Vagina (tissue), 2 donors: ENCODE results near the gene CREB5. TPM values are rescaled to one million over a fixed set of nuclear protein-coding genes. Genes with fewer than 3 reads are reported as not detected.
"Not testable (repeated sequence)": the region's sequence is repeated elsewhere in the genome, so short reads cannot be mapped to it uniquely, and the experiment has no call there.

Experiments
- DNase-seq, 2 donors: peaks; one replicate each; pipeline ENCODE4 v3.0.0-alpha.2; 2017; ENCODE audit errors: extremely low spot score in 2 of 2
- H3K27ac ChIP-seq: fragments of 200-600 bp; sonication (generic); one replicate; pipeline ENCODE4 v1.5.1; 2019
- H3K27me3 ChIP-seq: fragments of 200-600 bp; sonication (generic); one replicate; pipeline ENCODE4 v1.5.1; 2019
- H3K36me3 ChIP-seq, 2 donors: fragments of 200-600 bp; sonication (generic); one replicate each; pipeline ENCODE4 v1.5.1; 2017 to 2019
- H3K4me1 ChIP-seq: fragments of 200-600 bp; sonication (generic); one replicate; pipeline ENCODE4 v1.5.1; 2019
- H3K4me3 ChIP-seq, 2 donors: fragments of 200-600 bp; sonication (generic); 1 replicate in 1 of 2; 2 replicates in 1 of 2; pipeline ENCODE4 v1.5.1; 2016 to 2019
- H3K9me3 ChIP-seq: fragments of 200-600 bp; sonication (generic); one replicate; pipeline ENCODE4 v1.5.1; 2019
- CTCF ChIP-seq, 3 experiments: fragments of 450-650 bp in 2 of 3; fragments of 200-600 bp in 1 of 3; sonication (generic) in 1 of 3; IDR thresholded peaks; one replicate each; pipeline ENCODE4 v1.5.1; 2017 to 2019; ENCODE audit warnings: antibody characterized with exemption in 3 of 3, mild to moderate bottlenecking in 2 of 3, moderate library complexity in 2 of 3
- POLR2A ChIP-seq, 2 donors: fragments of 450-650 bp; IDR thresholded peaks; one replicate each; pipeline ENCODE4 v1.6.1; 2017; ENCODE audit warnings: antibody characterized with exemption in 2 of 2, mild to moderate bottlenecking in 2 of 2, moderate library complexity in 2 of 2
- POLR2AphosphoS5 ChIP-seq, 2 donors: sonication (generic); formaldehyde crosslinking; IDR thresholded peaks; one replicate each; pipeline ENCODE4 v1.9.0; 2017; ENCODE audit warnings: antibody characterized with exemption in 2 of 2, mild to moderate bottlenecking in 2 of 2, low read depth in 1 of 2; ENCODE audit not compliant: insufficient read depth in 1 of 2
- intact Hi-C: fragments of 100-400 bp; cut with DNase I; formaldehyde crosslinking; loops from one replicate; pipeline ENCODE4 v1.15.1; 2023
- total RNA-seq: library from RNA; depleted of rRNA; stranded (reverse); fragments of >200 nt; gene quantifications from one replicate; pipeline ENCODE4 v1.2.3, GENCODE V29; 2016

The CREB5 gene
- total RNA-seq, 1 donor from 2014 or later = 23.1 TPM

- DNase-seq = no peak
- no peaks in the 10 kb centered on the region for H3K36me3 ChIP-seq
- H3K27ac ChIP-seq = no peak overlapping the region
- H3K9me3 ChIP-seq = no peaks in the 10 kb centered on the region
- TF ChIP-seq CTCF (IDR thresholded peaks at IDR 0.05) (no peak), POLR2A (IDR thresholded peaks at IDR 0.05) (no peak), POLR2AphosphoS5 (IDR thresholded peaks at IDR 0.05; ENCODE audit: insufficient read depth in 1 of 2, low read depth in 1 of 2) (no peak)
- no peaks in the 10 kb centered on the region for H3K4me1 ChIP-seq
- intact Hi-C loops = no loop called here
- H3K27me3 ChIP-seq = no peaks in the 10 kb centered on the region
- H3K4me3 ChIP-seq = no peak overlapping the region
These were observed 403.1 kb downstream of the CREB5 start for GRCh38 chr7:28815369-28815927.

- Histone ChIP-seq H3K4me1 (no peaks in the 10 kb centered on the region), H3K9me3 (no peaks in the 10 kb centered on the region), H3K4me3 (no peak overlapping the region), H3K27ac (no peak overlapping the region), H3K27me3 (no peaks in the 10 kb centered on the region), H3K36me3 (no peaks in the 10 kb centered on the region)
- intact Hi-C loops = no loop called here
- TF ChIP-seq POLR2AphosphoS5 (IDR thresholded peaks at IDR 0.05; ENCODE audit: insufficient read depth in 1 of 2, low read depth in 1 of 2) = no peak
- TF ChIP-seq CTCF (IDR thresholded peaks at IDR 0.05) = no peak
- no peak for TF ChIP-seq POLR2A (IDR thresholded peaks at IDR 0.05)
- DNase-seq = no peak
These were observed 403.6 kb downstream of the CREB5 start for GRCh38 chr7:28815928-28816373.

GRCh38 chr7:28818996-28819395, 406.7 kb downstream of the CREB5 start:
- Histone ChIP-seq H3K36me3 (no peaks in the 10 kb centered on the region), H3K4me3 (no peak overlapping the region), H3K27me3 (no peaks in the 10 kb centered on the region), H3K4me1 (no peaks in the 10 kb centered on the region), H3K27ac (no peak overlapping the region), H3K9me3 (no peaks in the 10 kb centered on the region)
- DNase-seq = no peak
- intact Hi-C loops = no loop called here
- TF ChIP-seq POLR2A (IDR thresholded peaks at IDR 0.05) (no peak), CTCF (IDR thresholded peaks at IDR 0.05) (no peak), POLR2AphosphoS5 (IDR thresholded peaks at IDR 0.05; ENCODE audit: insufficient read depth in 1 of 2, low read depth in 1 of 2) (no peak)

- Histone ChIP-seq H3K9me3 (no peaks in the 10 kb centered on the region), H3K4me3 (no peak overlapping the region), H3K27ac (no peak overlapping the region), H3K27me3 (no peaks in the 10 kb centered on the region), H3K36me3 (no peaks in the 10 kb centered on the region), H3K4me1 (no peaks in the 10 kb centered on the region)
- no peak for TF ChIP-seq POLR2A (IDR thresholded peaks at IDR 0.05)
- no peak for TF ChIP-seq POLR2AphosphoS5 (IDR thresholded peaks at IDR 0.05; ENCODE audit: insufficient read depth in 1 of 2, low read depth in 1 of 2)
- intact Hi-C loops = no loop called here
- DNase-seq = no peak
These were observed 411.3 kb downstream of the CREB5 start for GRCh38 chr7:28823582-28823981.

- intact Hi-C loops, H3K4me3 ChIP-seq, H3K27ac ChIP-seq, H3K4me1 ChIP-seq, DNase-seq, H3K27me3 ChIP-seq, H3K9me3 ChIP-seq, H3K36me3 ChIP-seq: not testable (repeated sequence)
These were observed 413.6 kb downstream of the CREB5 start for GRCh38 chr7:28825817-28826448.

GRCh38 chr7:28830846-28831245, 418.5 kb downstream of the CREB5 start:
- Histone ChIP-seq H3K27ac (no peak overlapping the region), H3K36me3 (no peaks in the 10 kb centered on the region), H3K9me3 (no peaks in the 10 kb centered on the region), H3K4me3 (no peak overlapping the region), H3K4me1 (no peaks in the 10 kb centered on the region), H3K27me3 (no peaks in the 10 kb centered on the region)
- no peak for DNase-seq
- no peak for TF ChIP-seq POLR2AphosphoS5 (IDR thresholded peaks at IDR 0.05; ENCODE audit: insufficient read depth in 1 of 2, low read depth in 1 of 2)
- TF ChIP-seq CTCF (IDR thresholded peaks at IDR 0.05) = no peak
- no peak for TF ChIP-seq POLR2A (IDR thresholded peaks at IDR 0.05)
- intact Hi-C loops = no loop called here
